OCI-LY1 (cell line): ENCODE data around the gene MCF2L2.

Experiments used
- H2AFZ ChIP-seq: fragments of 200-600 bp; sonication (generic), shearing (Covaris generic); 2 replicates; pipeline ENCODE4 v1.6.0; 2014; ENCODE audit warnings: antibody characterized with exemption, mild to moderate bottlenecking, low read length
- H3F3A ChIP-seq: fragments of 200-600 bp; sonication (generic), shearing (Covaris generic); 2 replicates; pipeline ENCODE4 v1.6.0; 2014; ENCODE audit warnings: mild to moderate bottlenecking, antibody characterized with exemption, low read length, moderate library complexity; ENCODE audit not compliant: insufficient read depth
- H3K27ac ChIP-seq: fragments of 200-600 bp; sonication (generic); 2 replicates; pipeline ENCODE4 v1.5.1; 2014; ENCODE audit warnings: low read length, mixed run types, mild to moderate bottlenecking, low read depth; ENCODE audit not compliant: poor library complexity, severe bottlenecking
- H3K27me3 ChIP-seq: fragments of 200-600 bp; sonication (generic); 2 replicates; pipeline ENCODE4 v1.6.0; 2014; ENCODE audit warnings: antibody characterized with exemption, mild to moderate bottlenecking, low read length, moderate library complexity; ENCODE audit not compliant: insufficient read depth
- H3K36me3 ChIP-seq: fragments of 200-600 bp; sonication (generic); 2 replicates; pipeline ENCODE4 v1.6.1; 2014; ENCODE audit warnings: mild to moderate bottlenecking, antibody characterized with exemption, low read length, moderate library complexity, mixed read lengths; ENCODE audit not compliant: insufficient read depth
- H3K4me1 ChIP-seq: fragments of 200-600 bp; sonication (generic); 2 replicates; pipeline ENCODE4 v1.5.1; 2014; ENCODE audit warnings: mild to moderate bottlenecking, low read length, moderate library complexity; ENCODE audit not compliant: insufficient read depth, severe bottlenecking
- H3K4me2 ChIP-seq: fragments of 200-600 bp; sonication (generic), shearing (Covaris generic); 2 replicates; pipeline ENCODE4 v1.6.1; 2014; ENCODE audit warnings: low read length
- H3K4me3 ChIP-seq: fragments of 200-600 bp; sonication (generic); 2 replicates; pipeline ENCODE4 v1.5.1; 2014; ENCODE audit warnings: low read length, low read depth, mild to moderate bottlenecking, mixed read lengths; ENCODE audit not compliant: poor library complexity, severe bottlenecking
- H3K79me2 ChIP-seq: fragments of 200-600 bp; shearing (Covaris generic); 2 replicates; pipeline ENCODE4 v1.6.1; 2016; ENCODE audit warnings: mixed run types, low read length, mixed read lengths; ENCODE audit not compliant: insufficient read depth
- H3K9ac ChIP-seq: fragments of 200-600 bp; sonication (generic), shearing (Covaris generic); 2 replicates; pipeline ENCODE4 v1.6.1; 2014; ENCODE audit warnings: mild to moderate bottlenecking, low read length, mixed read lengths
- H3K9me2 ChIP-seq: fragments of 200-600 bp; sonication (generic), shearing (Covaris generic); 2 replicates; pipeline ENCODE4 v1.6.1; 2014; ENCODE audit warnings: low read depth, mild to moderate bottlenecking, low read length, mixed read lengths
- H3K9me3 ChIP-seq: fragments of 200-600 bp; shearing (Covaris generic); 2 replicates; pipeline ENCODE4 v1.6.1; 2014; ENCODE audit warnings: low read length, mixed read lengths
- H4K20me1 ChIP-seq: fragments of 200-600 bp; sonication (generic), shearing (Covaris generic); 2 replicates; pipeline ENCODE4 v1.6.0; 2016; ENCODE audit warnings: mild to moderate bottlenecking, low read length; ENCODE audit not compliant: insufficient read depth
- EZH2 ChIP-seq: fragments of 200-600 bp; sonication (generic), shearing (Covaris generic); IDR thresholded peaks from 2 replicates; pipeline ENCODE4 v1.8.0; 2017; ENCODE audit warnings: borderline replicate concordance, mixed run types, mild to moderate bottlenecking, antibody characterized with exemption, low read length, moderate library complexity, mixed read lengths
- TF ChIP-seq, protein P1 (sequence below): fragments of 200-600 bp; sonication (generic), shearing (Covaris generic); IDR thresholded peaks from 2 replicates; pipeline ENCODE4 v1.5.1; 2017; ENCODE audit warnings: mild to moderate bottlenecking, antibody characterized with exemption, low read length, moderate library complexity, mixed read lengths

The MCF2L2 gene

DNA sequence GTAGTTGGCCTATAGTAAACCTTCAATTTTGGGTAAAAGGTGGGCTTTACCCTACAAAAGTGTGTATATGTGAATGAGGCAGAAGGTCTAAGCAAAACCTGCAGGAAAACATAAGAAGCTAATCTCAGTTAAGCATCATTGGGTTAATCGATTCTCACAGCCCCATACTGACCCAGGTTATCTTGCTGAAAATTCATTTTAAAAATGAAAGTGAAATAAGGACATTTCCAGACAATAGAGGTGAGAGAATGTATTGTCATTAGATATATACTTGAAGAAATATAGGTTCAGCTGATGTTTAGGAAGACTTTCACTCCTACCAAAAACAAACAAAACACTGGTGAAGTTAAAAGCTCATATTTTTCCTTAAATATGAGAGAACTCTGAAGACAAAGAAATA is 85.6 kb downstream of the MCF2L2 start:
- Histone ChIP-seq H3K4me2 (no peak overlapping the region), H3K27me3 (no peaks in the 10 kb centered on the region), H3K9me2 (no peaks in the 10 kb centered on the region), H3K4me3 (no peak overlapping the region), H3K4me1 (no peaks in the 10 kb centered on the region), H3K79me2 (no peaks in the 10 kb centered on the region), H3K27ac (no peak overlapping the region), H3K36me3 (no peaks in the 10 kb centered on the region), H4K20me1 (no peaks in the 10 kb centered on the region), H3K9me3 (no peaks in the 10 kb centered on the region), H2AFZ (no peak overlapping the region), H3F3A (no peaks in the 10 kb centered on the region), H3K9ac (no peak overlapping the region)
- no peak for TF ChIP-seq EZH2
- TF ChIP-seq, protein P1, sequence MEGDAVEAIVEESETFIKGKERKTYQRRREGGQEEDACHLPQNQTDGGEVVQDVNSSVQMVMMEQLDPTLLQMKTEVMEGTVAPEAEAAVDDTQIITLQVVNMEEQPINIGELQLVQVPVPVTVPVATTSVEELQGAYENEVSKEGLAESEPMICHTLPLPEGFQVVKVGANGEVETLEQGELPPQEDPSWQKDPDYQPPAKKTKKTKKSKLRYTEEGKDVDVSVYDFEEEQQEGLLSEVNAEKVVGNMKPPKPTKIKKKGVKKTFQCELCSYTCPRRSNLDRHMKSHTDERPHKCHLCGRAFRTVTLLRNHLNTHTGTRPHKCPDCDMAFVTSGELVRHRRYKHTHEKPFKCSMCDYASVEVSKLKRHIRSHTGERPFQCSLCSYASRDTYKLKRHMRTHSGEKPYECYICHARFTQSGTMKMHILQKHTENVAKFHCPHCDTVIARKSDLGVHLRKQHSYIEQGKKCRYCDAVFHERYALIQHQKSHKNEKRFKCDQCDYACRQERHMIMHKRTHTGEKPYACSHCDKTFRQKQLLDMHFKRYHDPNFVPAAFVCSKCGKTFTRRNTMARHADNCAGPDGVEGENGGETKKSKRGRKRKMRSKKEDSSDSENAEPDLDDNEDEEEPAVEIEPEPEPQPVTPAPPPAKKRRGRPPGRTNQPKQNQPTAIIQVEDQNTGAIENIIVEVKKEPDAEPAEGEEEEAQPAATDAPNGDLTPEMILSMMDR, result no peak

DNA sequence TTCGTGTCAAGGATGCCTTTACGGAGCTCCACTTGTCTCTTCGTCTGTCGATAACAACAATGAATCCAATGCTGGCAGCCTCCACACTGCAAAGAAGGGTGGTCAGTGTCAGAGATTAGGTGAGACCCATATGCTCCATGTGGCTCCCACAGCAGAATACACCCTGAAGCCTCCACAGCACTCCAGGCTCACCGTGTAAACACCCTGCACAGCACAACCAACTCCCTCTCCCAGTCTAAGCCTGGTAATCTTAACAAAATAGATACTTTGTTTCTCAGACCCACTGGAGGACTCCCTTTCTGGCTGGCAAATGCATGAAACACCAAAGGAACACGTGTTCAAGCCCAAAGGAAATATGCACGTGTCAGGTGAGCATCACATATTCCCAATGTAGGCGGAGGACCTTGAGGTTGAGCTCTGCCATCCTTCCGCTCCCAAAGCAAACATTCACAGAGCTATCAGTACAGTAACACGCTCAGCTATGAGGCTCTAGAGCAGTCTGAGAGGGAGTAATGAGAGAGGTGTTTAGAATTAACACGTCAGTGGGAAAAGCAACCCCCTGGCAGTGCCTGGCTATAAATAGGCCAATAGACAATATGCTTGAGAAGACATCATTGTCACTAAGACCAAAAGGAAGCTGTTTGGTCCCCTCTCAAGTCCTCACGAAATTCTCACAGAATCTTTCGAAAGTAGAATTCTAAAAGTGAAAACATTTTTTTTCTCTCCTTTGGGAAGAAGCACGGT is 86.7 kb downstream of the MCF2L2 start:
- Histone ChIP-seq H4K20me1 (no peaks in the 10 kb centered on the region), H3K4me1 (no peaks in the 10 kb centered on the region), H2AFZ (no peak overlapping the region), H3K27me3 (no peaks in the 10 kb centered on the region), H3K9me3 (no peaks in the 10 kb centered on the region), H3K79me2 (no peaks in the 10 kb centered on the region), H3K27ac (no peak overlapping the region), H3K9me2 (no peaks in the 10 kb centered on the region), H3K4me2 (no peak overlapping the region), H3F3A (no peaks in the 10 kb centered on the region), H3K4me3 (no peak overlapping the region), H3K9ac (no peak overlapping the region), H3K36me3 (no peaks in the 10 kb centered on the region)
- no peak for TF ChIP-seq EZH2
- TF ChIP-seq, protein P1, result no peak

GRCh38 chr3:183340222-183340621 is 88.2 kb downstream of the MCF2L2 start:
- no peak overlapping the region for H3K27ac ChIP-seq
- no peaks in the 10 kb centered on the region for H3F3A ChIP-seq
- H3K9ac ChIP-seq, result no peak overlapping the region
- no peaks in the 10 kb centered on the region for H3K9me3 ChIP-seq
- no peaks in the 10 kb centered on the region for H3K4me1 ChIP-seq
- H2AFZ ChIP-seq, result no peak overlapping the region
- H3K27me3 ChIP-seq, result no peaks in the 10 kb centered on the region
- H3K36me3 ChIP-seq, result no peaks in the 10 kb centered on the region
- no peaks in the 10 kb centered on the region for H3K9me2 ChIP-seq
- H3K79me2 ChIP-seq, result no peaks in the 10 kb centered on the region
- no peaks in the 10 kb centered on the region for H4K20me1 ChIP-seq
- no peak overlapping the region for H3K4me3 ChIP-seq
- TF ChIP-seq, protein P1, result no peak
- no peak for TF ChIP-seq EZH2
- no peak overlapping the region for H3K4me2 ChIP-seq
